Stimulated activated CD4-positive, alpha-beta T cell treated with anti-CD3 and anti-CD28 coated beads, Interleukin-15, amount 100 ng/mL, for 24 hours (primary cell): ENCODE data around the gene SLC4A1.

ENCODE experiments used
- DNase-seq: peaks from one replicate; pipeline ENCODE4 v3.0.0-alpha.2; 2020

The SLC4A1 gene

DNA sequence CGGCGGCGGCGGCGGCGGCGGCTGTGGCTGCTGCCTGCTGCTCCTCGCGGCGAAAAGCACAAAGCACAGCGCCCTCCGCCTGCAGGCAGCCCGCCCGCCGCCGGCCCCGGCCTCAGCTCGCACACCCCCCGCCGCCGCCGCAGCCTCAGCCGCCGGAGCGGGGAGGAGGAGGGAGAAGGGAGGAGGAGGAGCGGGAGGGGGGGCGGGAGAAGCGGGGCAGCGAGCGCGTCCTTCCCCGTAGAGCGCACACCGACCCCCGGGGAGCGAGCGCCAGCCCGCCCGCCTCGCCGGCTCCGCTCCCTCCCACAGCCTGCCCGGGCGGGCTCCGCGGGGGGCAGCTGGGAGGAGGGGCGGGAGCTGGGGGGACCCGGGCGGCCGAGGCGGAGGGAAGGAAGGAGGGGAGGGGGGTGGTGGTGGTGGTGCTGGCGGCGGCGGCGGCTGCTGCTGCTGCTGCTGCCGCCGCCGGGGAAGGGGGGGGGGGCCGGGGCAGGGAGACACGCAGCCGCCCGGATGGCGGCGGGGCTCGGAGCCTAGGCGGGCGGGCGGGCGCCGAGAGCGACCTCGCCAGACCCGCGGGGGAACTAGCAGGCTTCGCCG lies 48.2 kb downstream of the SLC4A1 start, which contains the start of gene UBTF:
UBTF (minus strand) TSS at position 60 of the 597 bp plus-strand sequence. CDS start 1,446 bp downstream, outside the sequence.
- DNase-seq: peak; percentile 68

DNA sequence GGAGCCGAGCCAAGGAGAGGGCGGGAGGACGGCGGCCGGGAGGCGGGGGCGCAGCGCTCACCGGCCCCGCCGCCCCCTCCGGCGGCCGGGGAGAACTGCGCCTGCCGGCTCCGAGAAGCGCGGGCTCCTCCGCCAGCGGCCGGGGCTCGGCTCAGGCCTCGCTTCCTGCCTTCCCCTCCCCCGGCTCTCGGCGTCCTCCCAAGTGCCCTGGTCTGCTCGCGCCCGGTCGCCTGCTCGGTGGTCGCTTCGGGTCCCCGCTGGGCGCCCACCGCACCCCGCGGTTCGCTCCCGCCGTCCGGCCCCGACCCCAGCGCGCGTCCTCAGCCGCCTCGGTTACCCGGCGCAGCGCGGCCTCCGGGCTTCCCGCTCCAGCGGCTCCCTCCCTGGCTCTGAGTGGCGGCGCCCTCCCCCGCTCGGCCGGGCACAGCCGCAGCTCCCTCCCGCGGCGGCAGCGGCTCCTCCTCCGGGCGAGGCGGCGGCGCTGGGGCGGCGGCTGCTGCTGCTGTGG lies 48.8 kb downstream of the SLC4A1 start:
- DNase-seq: no peak

- DNase-seq: peak; percentile 89
Observed at GRCh38 chr17:44218344-44219107, 49.4 kb downstream of the SLC4A1 start.

DNA sequence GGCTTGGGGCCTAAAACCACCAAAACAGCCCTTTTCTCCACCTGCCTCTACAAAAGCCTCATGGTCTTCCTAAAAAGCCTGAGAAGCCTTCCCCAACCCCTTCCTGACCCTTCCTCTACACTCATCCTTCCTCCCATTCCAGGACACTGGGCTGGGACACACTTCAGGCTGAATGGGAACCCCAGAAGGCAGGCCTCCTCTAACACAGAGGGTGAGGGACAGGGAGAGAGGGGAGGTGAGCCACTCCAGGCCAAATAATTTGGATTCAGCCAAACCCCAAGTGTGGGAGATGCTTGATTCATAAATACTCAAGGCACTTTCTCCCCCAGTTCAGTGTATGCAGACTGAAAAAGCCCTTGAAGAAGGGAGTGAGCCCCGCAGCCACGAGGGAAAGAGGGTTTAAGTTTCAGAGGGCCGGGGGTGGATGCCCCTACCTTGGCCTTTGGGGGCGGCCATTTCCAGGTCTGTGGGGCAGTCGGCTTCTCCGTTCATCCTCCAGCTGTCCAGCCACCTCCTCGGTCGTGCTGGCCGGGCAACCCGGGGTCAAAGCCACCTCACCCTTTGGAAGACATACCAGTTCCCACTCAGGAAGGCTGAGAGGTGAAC lies 50.1 kb downstream of the SLC4A1 start:
- DNase-seq: no peak

- DNase-seq: no peak
Observed at GRCh38 chr17:44216694-44217093, 51.2 kb downstream of the SLC4A1 start.

- DNase-seq: no peak
Observed at GRCh38 chr17:44216173-44216572, 51.8 kb downstream of the SLC4A1 start.

GRCh38 chr17:44214896-44215295 lies 53.0 kb downstream of the SLC4A1 start:
- no peak for DNase-seq

- no peak for DNase-seq
Observed at GRCh38 chr17:44214230-44214494, 53.8 kb downstream of the SLC4A1 start.

DNA sequence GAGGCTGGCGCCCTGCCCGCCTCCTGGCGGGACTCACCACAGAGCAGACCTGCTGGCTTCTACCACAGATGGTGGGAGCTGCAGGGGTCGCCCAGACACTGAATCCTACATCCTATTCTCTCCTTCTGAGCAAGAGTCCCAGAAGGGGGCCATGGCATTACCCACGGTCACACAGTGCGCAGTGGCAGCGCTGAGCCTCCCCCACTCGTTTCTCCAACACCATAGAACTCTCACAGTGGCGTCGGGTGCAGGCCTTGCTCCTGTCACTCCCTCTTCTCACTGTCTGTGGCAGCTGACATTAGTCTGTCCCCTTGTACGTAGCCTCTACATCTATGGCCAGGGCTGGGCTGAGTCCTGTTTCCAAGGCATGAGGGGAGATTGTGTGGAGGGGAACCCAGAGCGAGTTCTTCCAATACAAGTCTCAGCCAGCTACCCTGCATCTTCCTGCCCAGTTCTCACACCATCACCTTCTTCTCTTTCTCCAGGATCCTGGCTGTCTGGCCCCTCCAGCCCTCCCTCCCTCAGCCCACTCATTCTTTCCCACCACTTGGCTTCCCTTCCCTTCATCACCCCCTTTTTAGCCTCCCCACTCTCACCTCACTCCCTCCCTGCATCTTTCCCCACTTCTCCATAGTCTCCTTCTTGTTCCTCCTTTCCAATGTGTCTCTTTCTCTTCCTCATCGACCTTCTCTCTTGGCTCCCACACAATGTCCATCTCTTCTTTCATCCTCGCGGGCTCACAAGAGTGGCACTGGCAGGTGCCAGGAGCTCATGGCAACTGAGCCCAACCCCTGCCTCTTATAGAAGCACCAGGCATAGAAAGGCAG lies 54.3 kb downstream of the SLC4A1 start:
- DNase-seq: no peak

DNA sequence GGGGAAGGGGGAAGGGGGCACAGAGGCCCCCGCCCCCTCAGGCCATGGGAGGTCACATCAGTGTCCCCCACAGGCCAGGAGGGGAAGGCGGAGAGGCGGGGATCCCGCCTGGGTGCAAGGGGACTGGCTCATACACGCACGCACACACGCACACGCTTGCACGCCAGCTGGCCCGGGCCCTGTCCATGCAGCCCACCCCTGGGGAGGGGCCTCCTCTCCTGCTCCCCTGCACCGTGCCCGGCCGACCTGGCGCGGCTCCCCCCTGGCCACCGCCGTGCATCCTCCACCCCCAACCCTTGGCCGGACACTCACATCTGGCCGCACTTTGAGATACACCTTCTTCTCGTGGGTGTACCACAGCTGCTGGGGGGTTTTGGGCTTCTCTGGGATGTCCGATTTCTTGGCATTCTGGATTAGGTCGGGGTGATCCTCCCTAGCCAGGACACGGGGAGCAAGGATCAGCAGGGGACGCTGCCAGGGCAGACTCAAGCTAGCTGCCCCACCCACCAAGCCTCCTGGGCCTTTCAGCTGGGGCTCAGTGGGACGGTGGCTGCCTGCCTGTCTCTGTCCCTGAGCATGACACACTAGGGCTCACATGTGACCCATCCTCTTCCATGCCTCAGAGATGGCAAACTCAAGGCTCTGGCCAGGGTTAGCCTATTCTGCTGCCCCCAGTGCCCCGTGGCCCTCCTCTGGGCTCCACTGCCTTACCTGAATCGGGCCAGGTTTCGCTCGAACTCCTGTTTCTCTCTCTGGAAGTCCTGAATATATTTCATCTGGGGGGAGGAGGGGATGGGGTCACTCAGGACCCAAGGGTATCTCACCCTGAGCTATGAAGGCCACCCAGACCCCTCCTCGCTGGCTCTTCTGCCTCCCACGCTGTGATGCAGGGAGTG lies 55.2 kb downstream of the SLC4A1 start:
- no peak for DNase-seq

DNA sequence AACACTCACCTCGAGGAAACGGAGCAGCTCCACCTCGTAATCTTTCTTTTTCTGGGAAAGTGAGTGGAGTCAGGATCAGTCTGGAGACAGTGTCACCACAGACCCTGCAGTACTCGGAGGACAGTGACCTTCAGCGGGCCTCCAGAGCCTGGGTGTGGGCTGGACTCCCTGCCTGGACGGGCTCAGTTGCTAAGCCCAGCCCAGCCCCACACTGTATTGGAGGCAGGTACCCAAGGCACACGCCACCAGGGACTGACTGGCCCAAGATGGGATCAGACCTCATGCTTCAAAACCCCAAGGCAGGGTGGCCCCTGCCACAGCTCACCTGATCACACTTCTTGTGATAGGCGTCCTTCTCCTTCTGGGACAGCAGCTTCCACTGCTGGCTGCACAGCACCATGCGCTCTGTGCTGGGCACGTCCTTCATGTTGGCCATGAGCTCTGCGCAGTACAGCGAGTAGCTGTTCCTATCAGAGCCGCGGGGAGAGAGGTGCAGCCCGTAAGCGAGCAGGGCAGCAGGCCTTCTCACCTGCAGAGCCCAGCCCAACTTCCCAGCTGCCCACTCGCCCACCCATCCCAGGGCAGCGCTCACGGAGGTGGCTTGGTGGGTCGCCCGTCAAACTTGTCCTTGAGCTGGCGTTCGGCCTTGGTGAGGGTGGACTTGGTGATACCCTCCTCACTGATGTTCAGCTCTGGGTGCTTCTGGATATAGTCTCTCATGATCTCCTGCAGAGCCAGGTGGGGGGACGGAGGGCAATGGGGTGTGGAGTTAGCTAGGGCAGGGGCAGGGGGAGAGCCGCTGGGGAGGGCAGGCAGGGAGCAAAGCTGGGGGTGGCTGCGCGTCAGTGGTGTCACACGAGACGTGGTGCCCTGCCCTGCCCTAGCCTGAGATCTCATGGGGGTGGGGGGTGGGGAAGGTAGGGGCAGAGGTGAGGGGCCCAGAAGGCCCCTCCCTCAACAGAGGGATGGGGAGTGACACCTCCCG lies 56.4 kb downstream of the SLC4A1 start:
- DNase-seq: no peak

- DNase-seq: peak; percentile 93
Observed at GRCh38 chr17:44210342-44211192, 57.4 kb downstream of the SLC4A1 start.

DNA sequence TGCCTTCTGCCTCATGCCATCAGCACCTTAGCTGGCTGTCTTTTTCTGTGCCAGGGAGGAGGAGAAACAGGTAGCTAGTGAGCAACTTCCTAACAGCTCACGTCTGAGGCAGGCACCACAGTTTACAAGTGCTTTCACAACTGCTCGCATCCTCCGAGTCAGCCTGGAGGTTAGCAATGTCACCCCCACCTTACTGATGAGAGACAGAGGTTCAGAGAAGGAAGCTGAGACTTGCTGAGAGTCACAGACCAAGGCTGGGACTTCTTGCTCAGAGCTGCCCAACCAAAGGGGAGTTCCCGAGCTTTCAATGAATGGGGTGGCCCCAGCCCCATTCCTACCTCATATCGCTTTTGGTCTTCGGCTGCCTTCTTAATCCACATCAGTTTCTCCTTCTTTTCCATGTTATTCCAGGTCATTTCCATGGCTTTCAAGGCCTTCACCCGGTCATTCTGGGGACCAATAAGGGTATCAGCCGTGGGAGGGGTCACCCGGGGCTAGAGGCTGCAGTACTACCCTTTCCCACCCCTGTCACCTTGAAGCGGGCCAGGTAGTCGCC lies 58.1 kb downstream of the SLC4A1 start:
- DNase-seq: peak; percentile 70

DNA sequence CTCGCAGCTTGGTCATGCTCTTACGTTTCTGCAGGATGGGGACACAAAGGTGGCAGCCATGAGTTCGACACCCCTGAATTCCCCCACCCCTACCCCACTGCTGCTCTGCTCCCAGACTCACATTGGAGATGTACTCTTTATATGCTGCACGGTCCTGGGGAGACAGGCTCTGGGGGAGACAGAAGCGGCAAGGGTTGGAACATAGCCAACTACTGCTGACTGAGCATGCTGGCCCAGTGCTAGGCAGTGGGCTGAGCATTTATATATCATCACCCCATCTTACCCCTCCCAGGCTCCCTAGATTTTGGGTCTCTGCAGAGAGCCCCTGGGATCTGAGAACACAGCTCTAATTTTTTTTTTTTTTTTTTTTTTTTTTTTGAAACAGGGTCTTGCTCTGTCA lies 60.2 kb downstream of the SLC4A1 start:
- DNase-seq: no peak

GRCh38 chr17:44207319-44207718 lies 60.6 kb downstream of the SLC4A1 start:
- no peak for DNase-seq

- DNase-seq: no peak
Observed at GRCh38 chr17:44206825-44207155, 61.1 kb downstream of the SLC4A1 start.

GRCh38 chr17:44205962-44206824 lies 61.7 kb downstream of the SLC4A1 start:
- DNase-seq: no peak

DNA sequence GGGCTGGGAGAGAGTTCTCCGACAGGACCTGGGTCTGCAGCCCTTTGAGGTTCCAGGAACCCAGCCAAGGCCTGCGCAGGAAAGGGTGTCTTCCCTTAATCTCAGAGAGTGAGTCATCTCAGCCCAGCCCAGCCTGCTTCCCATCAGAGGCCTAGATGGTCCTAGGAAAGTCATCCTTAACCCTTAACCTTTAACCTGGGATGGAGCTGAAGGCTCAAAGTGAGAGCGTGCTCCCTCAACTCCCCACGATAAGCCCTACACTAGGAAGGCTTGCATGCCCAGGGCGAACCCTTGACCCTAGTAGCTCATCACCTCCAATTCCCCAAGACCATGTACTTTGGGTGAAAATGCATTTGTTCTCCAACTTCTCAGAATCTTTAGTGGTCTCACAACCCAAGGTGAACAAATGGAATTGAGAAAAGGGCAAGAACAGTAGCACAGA lies 63.5 kb downstream of the SLC4A1 start:
- DNase-seq: no peak
